Liver (tissue), 9 donors: ENCODE data around the gene PHLDB3. TPM values are rescaled to one million over a fixed set of nuclear protein-coding genes. Genes with fewer than 3 reads are reported as not detected.

Experiments used
- DNase-seq: peaks from one replicate; pipeline ENCODE4 v3.0.0-alpha.2; 2017; ENCODE audit warnings: low spot score
- H3K27ac ChIP-seq, 2 donors: one replicate each; pipeline ENCODE4 v1.7.0; 2013; ENCODE audit warnings: inconsistent platforms in 2 of 2, low read length in 2 of 2, control low read depth in 1 of 2, low read depth in 1 of 2, mild to moderate bottlenecking in 1 of 2
- H3K27me3 ChIP-seq, 4 donors: one replicate each; pipeline versions ENCODE4 v1.6.1 to v1.7.0; 2013; ENCODE audit warnings: low read length in 3 of 4, inconsistent platforms in 1 of 4, mild to moderate bottlenecking in 1 of 4, moderate library complexity in 1 of 4; ENCODE audit not compliant: control insufficient read depth in 4 of 4, insufficient read depth in 4 of 4
- H3K36me3 ChIP-seq, 4 donors: one replicate each; pipeline versions ENCODE4 v1.6.1 to v1.7.0; 2013; ENCODE audit warnings: low read length in 3 of 4, mild to moderate bottlenecking in 3 of 4, low read depth in 1 of 4, moderate library complexity in 1 of 4; ENCODE audit not compliant: control insufficient read depth in 4 of 4, insufficient read depth in 3 of 4
- H3K4me1 ChIP-seq, 4 donors: one replicate each; pipeline versions ENCODE4 v1.6.1 to v1.7.0; 2013; ENCODE audit warnings: low read length in 3 of 4, mild to moderate bottlenecking in 3 of 4, moderate library complexity in 1 of 4; ENCODE audit not compliant: control insufficient read depth in 4 of 4, insufficient read depth in 4 of 4
- H3K4me3 ChIP-seq, 3 donors: one replicate each; pipeline versions ENCODE4 v1.6.1 to v1.7.0; 2013; ENCODE audit warnings: low read length in 3 of 3, control low read depth in 1 of 3, low read depth in 1 of 3, mild to moderate bottlenecking in 1 of 3
- H3K9ac ChIP-seq, 2 donors: one replicate each; pipeline ENCODE4 v1.7.0; 2013; ENCODE audit warnings: low read length in 2 of 2, mild to moderate bottlenecking in 2 of 2, moderate library complexity in 2 of 2, control low read depth in 1 of 2, low read depth in 1 of 2
- H3K9me3 ChIP-seq, 4 donors: one replicate each; pipeline versions ENCODE4 v1.6.1 to v1.7.0; 2013; ENCODE audit warnings: low read length in 3 of 4; ENCODE audit not compliant: control insufficient read depth in 4 of 4
- ATF3 ChIP-seq: IDR thresholded peaks from 2 replicates; pipeline ENCODE4 v1.6.1; 2016; ENCODE audit warnings: antibody characterized with exemption
- CTCF ChIP-seq: fragments of 150-350 bp; IDR thresholded peaks from 2 replicates; pipeline ENCODE4 v1.5.1; 2017; ENCODE audit warnings: improper control_type of control experiment, low read depth, low read length; ENCODE audit not compliant: missing input control
- EGR1 ChIP-seq, 2 donors: IDR thresholded peaks; 2 replicates each; pipeline ENCODE4 v1.6.1; 2016 to 2018; ENCODE audit warnings: antibody characterized with exemption in 2 of 2, low read depth in 2 of 2
- FOXA1 ChIP-seq: IDR thresholded peaks from 2 replicates; pipeline ENCODE4 v1.6.1; 2016; ENCODE audit warnings: antibody characterized with exemption
- FOXA2 ChIP-seq: IDR thresholded peaks from 2 replicates; pipeline ENCODE4 v1.6.1; 2016; ENCODE audit warnings: antibody characterized with exemption
- GABPA ChIP-seq, 2 donors: IDR thresholded peaks in 1 of 2; conservative IDR thresholded peaks in 1 of 2; 2 replicates each; pipeline ENCODE4 v1.6.1; 2016; ENCODE audit warnings: antibody characterized with exemption in 2 of 2, mild to moderate bottlenecking in 1 of 2, moderate library complexity in 1 of 2
- HNF4A ChIP-seq, 2 donors: conservative IDR thresholded peaks; 2 replicates each; pipeline ENCODE4 v1.6.1; 2016; ENCODE audit warnings: antibody characterized with exemption in 2 of 2, mild to moderate bottlenecking in 2 of 2
- HNF4G ChIP-seq: IDR thresholded peaks from 2 replicates; pipeline ENCODE4 v1.6.1; 2016; ENCODE audit warnings: antibody characterized with exemption
- JUND ChIP-seq, 2 donors: IDR thresholded peaks; 2 replicates each; pipeline ENCODE4 v1.6.1; 2016; ENCODE audit warnings: antibody characterized with exemption in 2 of 2
- NR2F2 ChIP-seq: IDR thresholded peaks from 2 replicates; pipeline ENCODE4 v1.6.1; 2016; ENCODE audit warnings: antibody characterized with exemption
- REST ChIP-seq: IDR thresholded peaks from 2 replicates; pipeline ENCODE4 v1.6.1; 2016; ENCODE audit warnings: antibody characterized with exemption, mild to moderate bottlenecking
- RXRA ChIP-seq, 2 donors: IDR thresholded peaks; 2 replicates each; pipeline ENCODE4 v1.6.1; 2017 to 2018; ENCODE audit warnings: antibody characterized with exemption in 2 of 2, mild to moderate bottlenecking in 1 of 2
- SP1 ChIP-seq: IDR thresholded peaks from 2 replicates; pipeline ENCODE4 v1.6.1; 2018; ENCODE audit warnings: antibody characterized with exemption, mild to moderate bottlenecking
- TAF1 ChIP-seq: conservative IDR thresholded peaks from 2 replicates; pipeline ENCODE4 v1.6.1; 2016; ENCODE audit warnings: antibody characterized with exemption, mild to moderate bottlenecking
- YY1 ChIP-seq: IDR thresholded peaks from 2 replicates; pipeline ENCODE4 v1.6.1; 2016; ENCODE audit warnings: antibody characterized with exemption, mild to moderate bottlenecking
- WGBS: extraction: QIAGEN DNeasy Blood & Tissue Kit; methylation state at CpG from one replicate; pipeline ENCODE4 v1.1.7; 2013; 5-methylcytosine and 5-hydroxymethylcytosine counted together
- polyA plus RNA-seq, 2 donors: library from polyadenylated mRNA; stranded (reverse) in 1 of 2; unstranded in 1 of 2; fragments of 200-250 nt in 1 of 2; fragments of >200 nt in 1 of 2; fragmentation: Nextera tagmentation in 1 of 2; extraction: Ambion mirVana in 1 of 2; gene quantifications; one replicate each; pipeline versions ENCODE4 v1.2.1 to v1.2.3, GENCODE V29; 2013 to 2015
- total RNA-seq, 2 donors: library from RNA; depleted of rRNA; stranded (reverse); fragments of >200 nt; gene quantifications; one replicate each; pipeline ENCODE4 v1.2.3, GENCODE V29; 2014
- donor health status: healthy.
- donor health status: healthy.
- donor health status: healthy.
- donor health status: healthy.
- donor health status: healthy.

PHLDB3 gene
- total and polyA plus RNA-seq, 4 donors, result 10.6 to 18.2 (median 11.7) TPM

GRCh38 chr19:43546581-43546980 is 42.0 kb upstream of the PHLDB3 start:
- no peak overlapping the region for H3K4me3 ChIP-seq
- no peak overlapping the region for H3K27ac ChIP-seq
- no peak for TF ChIP-seq RXRA (IDR thresholded peaks at IDR 0.05)
- DNase-seq, result no peak
- 99% methylated on average over 3 of the region's 3 CpGs for WGBS
- no peaks in the 10 kb centered on the region for H3K9me3 ChIP-seq
- peaks cover 3 to 26% (median 14%) of the 10 kb centered on the region in 4 donors for H3K36me3 ChIP-seq
- H3K9ac ChIP-seq, result no peak overlapping the region
- H3K27me3 ChIP-seq, result no peaks in the 10 kb centered on the region
- H3K4me1 ChIP-seq, result peaks cover 4 to 13% (median 7%) of the 10 kb centered on the region in 4 donors

GRCh38 chr19:43545981-43546380 is 41.4 kb upstream of the PHLDB3 start:
- H3K9me3 ChIP-seq, result no peaks in the 10 kb centered on the region
- WGBS, result 85% methylated on average over 2 of the region's 2 CpGs
- peaks cover 4 to 13% (median 7%) of the 10 kb centered on the region in 4 donors for H3K4me1 ChIP-seq
- H3K27me3 ChIP-seq, result no peaks in the 10 kb centered on the region
- H3K27ac ChIP-seq, result no peak overlapping the region
- no peak overlapping the region for H3K9ac ChIP-seq
- no peak for DNase-seq
- H3K4me3 ChIP-seq, result no peak overlapping the region
- H3K36me3 ChIP-seq, result peaks cover 0 to 20% (median 9%) of the 10 kb centered on the region in 4 donors
- TF ChIP-seq ATF3, result no peak
- TF ChIP-seq CTCF, result no peak
- TF ChIP-seq SP1, result no peak
- no peak for TF ChIP-seq FOXA1
- TF ChIP-seq REST, result no peak
- TF ChIP-seq JUND (IDR thresholded peaks at IDR 0.05), result no peak
- TF ChIP-seq EGR1 (IDR thresholded peaks at IDR 0.05; ENCODE audit: low read depth in 2 of 2), result no peak
- no peak for TF ChIP-seq TAF1
- TF ChIP-seq HNF4A (conservative IDR thresholded peaks at IDR 0.05), result no peak
- TF ChIP-seq HNF4G, result no peak
- TF ChIP-seq GABPA (IDR thresholded peaks at IDR 0.05 in 1 of 2, conservative IDR thresholded peaks at IDR 0.05 in 1 of 2), result no peak
- no peak for TF ChIP-seq FOXA2
- no peak for TF ChIP-seq YY1
- TF ChIP-seq NR2F2, result no peak
- no peak for TF ChIP-seq RXRA (IDR thresholded peaks at IDR 0.05)
